Renal cortex interstitium (tissue), 11 donors: ENCODE measurements around the gene GRB10. TPM values are rescaled to one million over a fixed set of nuclear protein-coding genes. Genes with fewer than 3 reads are reported as not detected.

ENCODE experiments used
- DNase-seq, 11 donors: peaks; one replicate each; pipeline ENCODE4 v3.0.0-alpha.2; 2013; ENCODE audit warnings: low read depth in 9 of 11, low spot score in 4 of 11; ENCODE audit errors: extremely low read depth in 1 of 11
- polyA plus RNA-seq, 3 donors: library from polyadenylated mRNA; unstranded; fragments of 120-200 nt; gene quantifications; one replicate each; pipeline ENCODE4 v1.2.1, GENCODE V29; 2013; ENCODE audit not compliant: insufficient read length in 3 of 3

Gene GRB10
- polyA plus RNA-seq, 3 donors = 33.6 to 43.5 (median 38.9) TPM

DNA sequence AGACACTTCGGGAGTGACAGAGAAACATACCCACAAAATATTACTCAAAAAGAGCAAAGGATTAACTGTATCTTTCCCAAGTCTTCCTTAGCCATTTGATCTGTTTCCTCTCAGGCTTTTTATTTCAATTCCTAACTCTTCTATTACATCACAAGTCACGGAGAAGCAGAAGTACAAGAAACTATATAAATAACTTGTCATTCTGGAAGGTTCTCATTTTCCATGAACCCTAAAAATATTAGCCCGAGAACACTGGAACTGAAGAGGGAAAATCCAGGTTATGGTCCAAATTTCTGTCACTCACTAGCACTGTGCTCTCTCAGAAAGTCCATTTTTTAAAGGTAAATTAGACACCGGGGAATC lies 98.0 kb downstream of the GRB10 start:
- no peak for DNase-seq

DNA sequence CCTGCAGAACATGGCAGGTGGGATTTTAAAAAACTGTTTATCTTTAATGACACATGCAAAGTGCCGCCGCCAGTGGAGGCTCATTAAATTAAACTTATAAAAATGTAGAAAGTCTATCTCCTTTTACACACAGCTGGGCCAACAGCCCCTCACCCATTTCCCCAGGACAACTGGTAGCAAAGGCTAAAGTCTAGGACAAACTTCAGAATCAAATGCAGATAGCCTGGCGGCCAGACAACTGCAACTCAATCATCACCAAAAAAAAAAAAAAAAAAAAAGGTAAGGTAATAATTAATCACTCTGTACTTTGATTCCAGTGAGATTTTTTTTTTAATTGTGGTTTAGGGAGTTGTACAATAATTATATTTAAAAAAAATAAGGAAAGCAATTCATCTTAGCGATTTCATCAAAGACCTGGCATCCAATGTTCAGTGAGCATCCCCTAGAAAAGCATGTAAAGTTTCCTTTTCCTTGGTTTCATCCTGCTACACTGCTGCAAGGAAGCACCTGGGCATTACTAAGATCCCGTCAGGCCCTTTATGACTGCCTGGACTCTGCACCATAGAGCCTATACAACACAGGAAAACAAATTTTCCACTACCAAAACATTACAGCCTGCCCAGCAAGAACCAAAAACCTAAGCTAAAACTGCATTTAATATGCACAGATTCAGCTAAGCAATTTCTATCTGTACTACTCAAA lies 98.5 kb downstream of the GRB10 start:
- no peak for DNase-seq

- DNase-seq = no peak
These were observed 100.1 kb downstream of the GRB10 start for GRCh38 chr7:50682573-50682972.

DNA sequence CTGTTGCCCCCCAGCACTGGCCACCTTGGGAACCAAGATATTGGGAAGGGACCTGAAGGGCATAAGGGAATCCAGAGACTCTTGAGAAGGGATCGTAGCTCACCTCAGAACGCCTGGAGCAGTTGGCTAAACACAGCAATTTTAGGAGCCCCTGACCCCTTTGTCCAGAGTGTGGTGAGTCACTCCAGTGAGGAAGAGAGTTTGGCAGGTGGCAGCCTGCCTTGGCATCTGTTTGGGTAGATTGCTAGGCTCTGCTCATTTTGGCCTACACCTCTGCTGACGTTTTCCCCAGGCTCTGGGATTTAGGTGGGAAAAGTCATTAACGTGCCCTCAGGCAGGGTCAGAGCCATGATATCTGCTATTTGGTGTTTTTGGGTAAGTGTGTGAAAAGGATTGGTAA lies 100.6 kb downstream of the GRB10 start:
- DNase-seq = no peak

GRCh38 chr7:50681432-50682045 lies 101.2 kb downstream of the GRB10 start:
- no peak for DNase-seq

GRCh38 chr7:50679218-50680007 lies 103.3 kb downstream of the GRB10 start:
- peak in 8 of 11 donors; percentile 7 to 40 (median 22) for DNase-seq

- DNase-seq = no peak
These were observed 104.1 kb downstream of the GRB10 start for GRCh38 chr7:50678586-50678985.

- no peak for DNase-seq
These were observed 105.1 kb downstream of the GRB10 start for GRCh38 chr7:50677638-50677996.

DNA sequence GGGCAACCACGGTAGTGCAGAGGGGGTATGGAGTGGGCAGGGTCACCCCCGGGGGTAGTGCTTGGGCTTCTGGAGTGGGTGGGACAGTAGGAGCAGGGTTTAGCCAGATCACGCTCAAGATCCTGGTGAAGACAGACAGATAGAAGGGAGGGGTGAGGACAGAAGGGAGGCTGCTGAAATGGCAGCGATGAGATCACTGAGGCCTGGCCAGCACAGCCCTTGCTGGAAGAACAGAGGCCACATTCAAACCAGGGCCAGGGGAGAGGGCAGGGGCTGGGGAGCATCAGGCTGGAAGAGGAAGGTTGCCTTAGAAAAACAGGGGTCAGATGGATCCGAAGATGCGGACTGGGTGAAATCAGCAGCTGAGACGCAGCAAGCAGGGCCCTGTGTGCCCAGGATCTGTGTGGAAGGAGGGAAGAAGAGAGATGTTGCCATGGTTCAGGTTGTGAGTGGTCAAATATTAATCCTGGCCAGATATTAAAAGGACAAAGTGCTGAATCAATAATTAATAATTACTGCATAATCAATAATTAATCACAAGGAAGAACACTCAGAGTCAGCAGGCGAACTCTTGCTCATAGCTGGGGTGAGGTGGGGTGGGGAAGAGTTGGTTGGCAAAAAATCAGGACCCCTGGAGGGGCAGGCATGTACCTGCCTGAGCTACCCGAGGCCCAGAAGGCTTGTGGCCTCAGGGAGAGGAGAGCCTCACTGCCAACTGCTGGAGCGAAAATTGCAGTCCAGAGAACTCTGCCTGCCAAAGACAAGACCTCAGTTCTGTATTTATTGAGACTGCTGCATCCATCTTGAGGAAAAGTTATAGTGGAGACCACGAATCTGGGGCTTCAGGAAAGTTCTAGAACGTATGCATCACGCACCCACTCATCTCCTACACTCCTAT lies 105.7 kb downstream of the GRB10 start:
- no peak for DNase-seq

GRCh38 chr7:50676079-50676478 lies 106.6 kb downstream of the GRB10 start:
- no peak for DNase-seq

DNA sequence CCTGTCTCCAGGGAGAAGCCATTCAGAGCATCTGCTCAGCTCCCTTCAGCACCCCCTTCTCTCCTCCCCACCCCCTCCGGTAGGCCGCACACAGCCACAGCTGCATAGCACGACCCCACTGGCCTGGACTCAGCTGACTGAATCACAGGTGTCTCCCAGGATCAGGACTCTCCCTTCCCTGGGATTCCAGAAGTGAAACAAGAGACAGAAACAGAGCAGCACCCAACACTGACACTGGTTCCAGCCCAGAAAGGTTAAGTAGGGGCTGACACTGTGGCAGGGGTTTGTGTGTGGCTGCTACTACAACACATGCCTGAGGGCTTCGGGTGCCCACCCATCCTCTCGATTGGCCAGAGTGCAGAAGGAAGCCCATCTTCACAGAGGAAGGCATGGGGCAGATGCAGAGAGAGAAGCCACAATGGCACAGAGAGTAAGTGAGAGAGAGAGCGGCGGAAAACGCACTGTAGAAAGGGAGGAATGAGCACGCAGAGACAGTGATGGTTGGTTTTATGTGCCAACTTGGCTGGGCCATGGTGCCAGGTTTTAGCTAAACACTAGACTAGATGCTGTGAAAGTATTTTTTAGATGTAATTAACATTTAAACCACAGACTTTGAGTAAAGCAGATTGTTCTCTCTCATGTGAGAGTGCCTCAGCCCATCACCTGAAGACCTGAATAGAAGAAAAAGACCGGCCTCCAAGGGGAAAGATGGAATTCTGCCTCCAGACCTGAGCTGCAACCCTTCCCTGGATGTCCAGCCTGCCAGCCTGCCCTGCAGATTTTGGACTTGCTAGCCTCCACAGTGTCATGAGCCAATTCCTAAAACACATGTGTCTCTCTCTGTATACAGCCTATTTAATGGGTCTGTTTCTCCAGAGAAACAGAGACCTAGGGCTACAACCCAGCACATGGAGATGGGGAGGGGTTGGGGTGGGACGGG lies 107.5 kb downstream of the GRB10 start:
- no peak for DNase-seq

DNA sequence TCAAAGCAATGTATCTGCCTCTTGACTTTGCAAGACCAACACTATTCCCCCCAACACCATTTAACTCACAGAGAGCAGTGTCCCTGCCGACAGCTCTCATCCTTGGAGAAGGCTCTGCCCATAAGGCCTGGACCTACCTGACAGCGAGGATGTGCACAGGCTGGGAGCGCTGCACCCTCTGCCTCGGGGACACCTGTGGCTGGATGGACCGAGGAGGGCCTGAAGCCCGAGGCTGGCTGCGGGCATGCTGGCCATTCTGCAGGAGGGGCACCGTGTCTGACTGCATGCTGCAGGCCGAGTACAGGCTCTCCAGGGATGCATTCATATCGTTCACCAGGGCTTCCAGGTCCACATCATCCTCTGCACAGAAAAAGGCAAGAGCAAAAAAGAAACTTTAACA lies 108.4 kb downstream of the GRB10 start:
- DNase-seq = no peak

DNA sequence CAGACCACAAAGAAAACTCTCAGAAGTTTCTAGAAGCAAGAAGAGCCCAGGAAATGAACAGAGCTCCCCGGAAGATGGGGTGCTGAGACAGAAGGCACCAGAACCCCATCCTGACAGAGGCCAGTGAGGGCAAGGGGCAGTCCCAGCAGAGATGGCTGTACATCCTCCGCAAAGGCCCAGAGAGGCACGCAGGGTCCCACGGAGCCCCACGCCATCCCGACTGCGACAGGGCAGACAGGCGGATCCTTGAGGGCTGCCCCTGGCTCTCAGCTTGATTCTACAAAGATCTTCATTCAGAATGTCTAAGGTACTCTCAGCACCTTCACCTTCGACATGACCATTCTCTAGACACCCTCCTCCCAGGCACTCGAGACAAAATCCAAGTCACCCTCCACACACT lies 109.6 kb downstream of the GRB10 start:
- DNase-seq = no peak

DNA sequence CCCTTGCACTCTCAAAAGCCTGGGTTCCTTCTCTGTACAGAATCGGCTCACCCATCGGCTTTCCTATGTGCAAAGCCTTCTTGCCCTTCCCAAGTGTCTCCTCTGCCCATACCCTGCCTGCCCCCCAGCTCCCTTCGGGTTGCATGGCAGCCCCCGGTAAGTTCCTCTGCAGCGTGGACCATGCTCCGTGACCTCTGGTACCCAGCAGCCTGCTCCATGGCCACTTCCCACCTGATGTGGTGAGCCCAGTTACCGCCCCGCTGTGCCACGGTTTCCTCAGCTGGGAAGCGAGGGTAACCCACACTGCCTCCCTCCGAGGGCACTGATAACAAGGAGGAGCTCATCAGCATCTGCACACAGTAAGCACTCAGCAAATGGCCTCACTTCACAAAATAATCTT lies 110.7 kb downstream of the GRB10 start:
- DNase-seq = no peak

GRCh38 chr7:50671386-50671785 lies 111.3 kb downstream of the GRB10 start:
- no peak for DNase-seq

DNA sequence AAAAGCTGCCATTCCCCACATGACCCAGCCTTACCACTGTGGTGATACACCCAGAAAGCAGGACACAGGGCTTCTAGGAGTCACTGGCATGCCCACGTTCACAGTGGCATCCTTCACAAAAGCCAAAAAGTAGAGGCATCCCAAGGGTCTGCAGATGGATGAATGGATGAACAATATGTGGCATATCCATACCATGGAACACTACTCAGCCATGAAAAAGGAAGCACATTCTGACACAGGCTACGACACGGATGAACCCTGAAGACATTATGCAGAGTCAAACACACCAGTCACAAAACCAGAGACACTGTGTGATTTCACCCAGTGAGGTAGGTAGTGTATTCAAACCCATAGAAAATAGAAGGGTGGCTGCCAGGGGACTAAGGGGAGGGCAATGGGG lies 112.8 kb downstream of the GRB10 start:
- no peak for DNase-seq

GRCh38 chr7:50667789-50668226 lies 114.9 kb downstream of the GRB10 start:
- no peak for DNase-seq

GRCh38 chr7:50667338-50667737 lies 115.4 kb downstream of the GRB10 start:
- no peak for DNase-seq
